ENCODE measurements around the gene NDUFB8.

GRCh38 chr10:100508691-100509150, 20.9 kb downstream of the NDUFB8 start:
- TF ChIP-seq CTCF (conservative IDR thresholded peaks at IDR 0.05; ENCODE audit: low read depth, low read length) (peak; percentile 82), RFX5 (IDR thresholded peaks at IDR 0.05; ENCODE audit: low read depth, low read length) (no peak), MAZ (IDR thresholded peaks at IDR 0.05; ENCODE audit: borderline replicate concordance, low read depth, low read length) (no peak), POLR2A (IDR thresholded peaks at IDR 0.05; ENCODE audit: low read depth, low read length) (no peak), MXI1 (IDR thresholded peaks at IDR 0.05; ENCODE audit: borderline replicate concordance, low read depth, low read length) (no peak), RAD21 (IDR thresholded peaks at IDR 0.05; ENCODE audit: low read length) (peak; percentile 84), BHLHE40 (IDR thresholded peaks at IDR 0.05; ENCODE audit: low read depth, low read length) (no peak), CEBPB (IDR thresholded peaks at IDR 0.05; ENCODE audit: low read depth, low read length) (no peak), MAFK (IDR thresholded peaks at IDR 0.05; ENCODE audit: low read depth, low read length) (no peak), NFE2L2 (IDR thresholded peaks at IDR 0.05; ENCODE audit: low read depth, low read length) (no peak), RCOR1 (IDR thresholded peaks at IDR 0.05; ENCODE audit: insufficient replicate concordance, low read length) (no peak)
- TF ChIP-seq, protein P1, sequence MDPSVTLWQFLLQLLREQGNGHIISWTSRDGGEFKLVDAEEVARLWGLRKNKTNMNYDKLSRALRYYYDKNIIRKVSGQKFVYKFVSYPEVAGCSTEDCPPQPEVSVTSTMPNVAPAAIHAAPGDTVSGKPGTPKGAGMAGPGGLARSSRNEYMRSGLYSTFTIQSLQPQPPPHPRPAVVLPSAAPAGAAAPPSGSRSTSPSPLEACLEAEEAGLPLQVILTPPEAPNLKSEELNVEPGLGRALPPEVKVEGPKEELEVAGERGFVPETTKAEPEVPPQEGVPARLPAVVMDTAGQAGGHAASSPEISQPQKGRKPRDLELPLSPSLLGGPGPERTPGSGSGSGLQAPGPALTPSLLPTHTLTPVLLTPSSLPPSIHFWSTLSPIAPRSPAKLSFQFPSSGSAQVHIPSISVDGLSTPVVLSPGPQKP (IDR thresholded peaks at IDR 0.05; ENCODE audit: borderline replicate concordance, low read depth, low read length) = no peak
- TF ChIP-seq, protein P2, sequence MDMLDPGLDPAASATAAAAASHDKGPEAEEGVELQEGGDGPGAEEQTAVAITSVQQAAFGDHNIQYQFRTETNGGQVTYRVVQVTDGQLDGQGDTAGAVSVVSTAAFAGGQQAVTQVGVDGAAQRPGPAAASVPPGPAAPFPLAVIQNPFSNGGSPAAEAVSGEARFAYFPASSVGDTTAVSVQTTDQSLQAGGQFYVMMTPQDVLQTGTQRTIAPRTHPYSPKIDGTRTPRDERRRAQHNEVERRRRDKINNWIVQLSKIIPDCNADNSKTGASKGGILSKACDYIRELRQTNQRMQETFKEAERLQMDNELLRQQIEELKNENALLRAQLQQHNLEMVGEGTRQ (IDR thresholded peaks at IDR 0.05; ENCODE audit: low read depth, low read length) = no peak

Measured in IMR-90 (cell line).